Measurements from ENCODE around the gene FCHO2. TPM values are rescaled to one million over a fixed set of nuclear protein-coding genes. Genes with fewer than 3 reads are reported as not detected.

FCHO2 gene
- total and polyA plus RNA-seq, 2 of the 8 experiments (the other 6 are each of a cell fraction or from before 2014, with no cell fraction given): 4.3 to 15.7 TPM

DNA sequence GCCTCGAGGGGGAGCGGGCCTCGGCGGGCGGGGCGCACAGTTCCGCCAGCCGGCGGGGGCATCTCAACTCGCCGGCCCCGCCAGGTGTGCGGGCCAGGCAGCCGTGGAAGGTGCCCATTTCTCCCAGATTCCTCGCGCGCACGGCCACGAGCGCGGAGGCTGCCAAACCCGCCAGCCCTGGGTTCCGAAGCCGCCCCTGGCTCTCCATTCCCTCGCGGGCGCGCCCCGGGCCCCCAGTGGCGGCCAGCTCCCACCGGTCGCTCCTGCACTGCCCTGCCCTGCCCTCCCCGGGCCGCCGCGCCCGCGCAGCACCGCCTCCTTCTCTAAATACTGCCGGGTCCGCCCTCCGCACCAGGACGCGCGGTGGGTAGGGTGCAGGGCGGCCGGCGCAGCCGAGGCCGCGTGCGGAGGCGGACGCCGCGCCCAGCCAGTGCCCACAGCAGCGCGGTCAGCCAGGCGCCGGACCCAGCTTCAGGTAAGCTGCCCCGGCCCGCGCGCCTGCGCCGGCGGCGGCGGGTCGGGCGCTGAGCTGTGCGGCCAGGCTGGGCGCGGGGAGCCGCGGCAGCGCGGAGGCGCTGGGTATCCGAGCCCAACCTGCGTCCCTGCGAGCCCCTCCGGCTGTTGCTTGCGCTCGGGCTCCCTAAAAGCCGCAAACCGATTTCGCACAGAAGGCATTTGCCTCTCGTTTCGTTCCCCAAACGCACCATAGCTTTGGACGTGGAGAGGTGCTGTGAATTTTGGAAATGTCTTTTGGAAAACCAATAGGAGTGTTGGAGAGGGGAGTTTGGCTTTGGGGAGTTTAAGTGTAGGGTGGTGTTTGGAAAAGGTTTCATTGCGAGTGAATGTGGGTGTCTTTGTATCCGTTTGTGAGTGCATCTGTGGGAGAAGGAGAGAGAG is 164.6 kb downstream of the FCHO2 start, which contains the start of gene TMEM171:
TSS of gene TMEM171 (plus strand) at position 354 of the 897 bp plus-strand sequence. CDS start 2,799 bp downstream, outside the sequence.
- no peaks in the 10 kb centered on the region for H4K20me1 ChIP-seq (replicated peaks in 1 of 2; ENCODE audit: control insufficient read depth in 1 of 2, insufficient read depth in 2 of 2, low read length in 2 of 2)
- no peak within 1 kb of the TSS for H2BK5ac ChIP-seq (ENCODE audit: low read depth, low read length)
- no peak within 1 kb of the TSS; the same call in 1 of the 2 replicates for H2AK5ac ChIP-seq (ENCODE audit: low read depth, low read length)
- peak within 1 kb of the TSS; percentile 61; the same call in 1 of the 2 replicates for H2BK20ac ChIP-seq (ENCODE audit: low read length)
- FAIRE-seq (no peak), DNase-seq (ENCODE audit: low read depth in 1 of 2, low spot score in 2 of 2) (peak in 1 of 2 experiments; percentile 76)
- peak within 1 kb of the TSS; percentile 52 to 87 (median 58) for H3K4me3 ChIP-seq (ENCODE audit: extremely low read depth in 1 of 4, insufficient read depth in 2 of 4, low read depth in 3 of 4, low read length in 4 of 4)
- H3K4ac ChIP-seq (replicated peaks; ENCODE audit: insufficient read length, low read depth, low read length): peak within 1 kb of the TSS; percentile 62
- no peaks in the 10 kb centered on the region for H3K79me2 ChIP-seq (ENCODE audit: control insufficient read depth in 1 of 2, insufficient read depth in 2 of 2, low read length in 2 of 2)
- POLR2A ChIA-PET (ENCODE audit: partially characterized antibody): interaction anchor here (1.0 to 1.8 kb wide), 3 partner anchors 15 to 165 kb away, joined by 3 to 7 read pairs (median 5); partner anchors contain the start of gene FCHO2
- peak within 1 kb of the TSS; percentile 85 for H3K18ac ChIP-seq (ENCODE audit: extremely low read depth, low read length)
- peak within 1 kb of the TSS in 3 of 4 experiments; percentile 8 to 32 (median 15); a peak in 3 of 7 replicates for H3K9ac ChIP-seq (replicated peaks in 1 of 4; ENCODE audit: extremely low read depth in 1 of 4, low read depth in 3 of 4, low read length in 3 of 4)
- peaks cover 12% of the 10 kb centered on the region for H3K23me2 ChIP-seq (ENCODE audit: low read depth, low read length)
- 1% methylated on average over 46 of the region's 94 CpGs; no CpG with 5 or more reads in 1 of the 2 experiments for WGBS, 2 experiments (ENCODE audit: extremely low coverage in 1 of 2, insufficient coverage in 1 of 2, insufficient read length in 1 of 2, insufficient replicate concordance in 2 of 2, low coverage in 1 of 2, low lambda C conversion rate in 2 of 2, missing lambda C conversion rate in 1 of 2)
- H4K91ac ChIP-seq (replicated peaks; ENCODE audit: insufficient read length, low read length): peak within 1 kb of the TSS; percentile 71
- H4K8ac ChIP-seq (ENCODE audit: extremely low read depth, insufficient read depth, low read length): peak within 1 kb of the TSS; percentile 63
- H4K5ac ChIP-seq (ENCODE audit: insufficient read length, low read depth, low read length): no peak within 1 kb of the TSS
- H3K79me1 ChIP-seq (ENCODE audit: low read depth, low read length): no peaks in the 10 kb centered on the region
- peaks cover 0 to 43% (median 31%) of the 10 kb centered on the region in 4 experiments; a peak in 6 of 7 replicates for H3K27me3 ChIP-seq (replicated peaks in 1 of 4; ENCODE audit: control insufficient read depth in 3 of 4, extremely low read depth in 1 of 4, insufficient read depth in 3 of 4, low read length in 3 of 4)
- H2BK15ac ChIP-seq (ENCODE audit: low read length): peak within 1 kb of the TSS; percentile 61; the same call in 1 of the 2 replicates
- no peak within 1 kb of the TSS for H3K23ac ChIP-seq (ENCODE audit: insufficient read length)
- H3K4me2 ChIP-seq (ENCODE audit: insufficient read depth in 1 of 2, low read depth in 2 of 2, low read length in 2 of 2): peak within 1 kb of the TSS; percentile 96
- peaks cover 0 to 3% (median 1%) of the 10 kb centered on the region in 4 experiments; a peak in 5 of 7 replicates for H3K4me1 ChIP-seq (replicated peaks in 1 of 4; ENCODE audit: control insufficient read depth in 3 of 4, insufficient read depth in 4 of 4, low read length in 3 of 4)
- no peaks in the 10 kb centered on the region for H3K36me3 ChIP-seq (ENCODE audit: control insufficient read depth in 2 of 4, insufficient read depth in 4 of 4, low read length in 3 of 4)
- H2AFZ ChIP-seq (ENCODE audit: low read length): peak within 1 kb of the TSS; percentile 100
- H3K9me3 ChIP-seq (ENCODE audit: insufficient read depth in 2 of 2, low read depth in 1 of 2, low read length in 1 of 2): no peaks in the 10 kb centered on the region
- H3K56ac ChIP-seq (replicated peaks; ENCODE audit: insufficient read length, low read depth, low read length): no peak within 1 kb of the TSS
- no peak within 1 kb of the TSS for H3K14ac ChIP-seq (ENCODE audit: insufficient read length)
- CTCF ChIA-PET (ENCODE audit: partially characterized antibody): interaction anchor here (1.2 to 1.8 kb wide), 4 partner anchors 13 to 98 kb away, joined by 3 to 4 read pairs (median 4); no protein-coding TSS in a partner anchor
- H2BK120ac ChIP-seq (replicated peaks; ENCODE audit: low read depth, low read length): no peak within 1 kb of the TSS
- H2BK12ac ChIP-seq (ENCODE audit: low read depth, low read length): peak within 1 kb of the TSS; percentile 77; the same call in 1 of the 2 replicates
- H3K27ac ChIP-seq (ENCODE audit: low read depth, low read length): no peak within 1 kb of the TSS
- TF ChIP-seq SUZ12 (IDR thresholded peaks at IDR 0.05; ENCODE audit: low read length) (peak; percentile 77), EZH2 (IDR thresholded peaks at IDR 0.05; ENCODE audit: low read depth, low read length, severe bottlenecking) (peak; percentile 68), TBP (IDR thresholded peaks at IDR 0.05; ENCODE audit: low read depth, low read length) (peak; percentile 41; the same call in 1 of the 2 replicates), NRF1 (IDR thresholded peaks at IDR 0.05; ENCODE audit: low read depth, low read length) (peak; percentile 10; the same call in 1 of the 2 replicates), EGR1 (IDR thresholded peaks at IDR 0.05; ENCODE audit: borderline replicate concordance, low read depth, low read length) (0 out of 2 replicates have a peak, but pooled peaks have one; percentile 22), JUN (IDR thresholded peaks at IDR 0.05; ENCODE audit: low read depth, low read length) (no peak), E2F6 (IDR thresholded peaks at IDR 0.05) (peak; percentile 21; the same call in 1 of the 2 replicates), KDM4A (IDR thresholded peaks at IDR 0.05; ENCODE audit: low read depth, low read length, severe bottlenecking) (peak; percentile 93), TAF1 (IDR thresholded peaks at IDR 0.05; ENCODE audit: low read depth, low read length) (0 out of 2 replicates have a peak, but pooled peaks have one; percentile 11)
